Epithelial cell of proximal tubule (primary cell): ENCODE results near the gene PRM3. TPM values are rescaled to one million over a fixed set of nuclear protein-coding genes. Genes with fewer than 3 reads are reported as not detected.

Source experiments
- DNase-seq: peaks from one replicate; pipeline ENCODE4 v3.0.0-alpha.2; 2011; ENCODE audit warnings: low read depth
- H3K4me3 ChIP-seq: 2 replicates; pipeline ENCODE4 v1.5.1; 2011; ENCODE audit warnings: low read depth, mild to moderate bottlenecking, low read length
- total RNA-seq: library from RNA; depleted of rRNA; stranded (reverse); fragments of >200 nt; gene quantifications from 2 replicates; pipeline ENCODE4 v1.2.3, GENCODE V29; 2015
- TF ChIP-seq, protein P1 (sequence below): conservative IDR thresholded peaks from 2 replicates; pipeline ENCODE4 v1.5.1; 2012; ENCODE audit warnings: low read depth, mild to moderate bottlenecking, low read length

PRM3 gene
- total RNA-seq, 1 donor from 2014 or later: not detected

DNA sequence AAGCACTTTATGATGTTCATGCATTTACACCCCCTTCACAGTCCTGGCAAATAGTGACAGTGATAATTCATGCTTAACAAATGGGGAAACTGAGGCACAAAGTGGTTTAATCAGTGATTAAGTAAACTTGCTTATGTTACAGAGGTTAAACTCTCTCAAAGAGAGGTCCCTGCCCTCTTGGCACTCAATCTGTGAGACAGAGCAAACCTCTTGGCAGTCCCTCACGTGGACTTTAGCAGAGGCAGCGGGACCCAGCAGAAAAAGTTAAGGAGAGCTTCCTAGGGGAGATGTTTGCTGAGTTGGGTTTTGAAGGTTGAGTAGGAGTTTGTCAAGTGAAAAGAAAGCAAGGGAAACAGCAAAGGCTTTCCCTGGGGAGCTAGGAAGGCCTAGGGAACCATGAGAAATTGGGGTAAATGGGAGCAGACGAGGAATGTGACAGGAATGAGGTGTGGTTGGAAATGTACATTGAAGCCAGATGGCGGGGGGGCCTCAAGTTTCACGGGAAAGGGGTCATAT lies 28.1 kb downstream of the PRM3 start:
- DNase-seq: no peak
- TF ChIP-seq, protein P1, sequence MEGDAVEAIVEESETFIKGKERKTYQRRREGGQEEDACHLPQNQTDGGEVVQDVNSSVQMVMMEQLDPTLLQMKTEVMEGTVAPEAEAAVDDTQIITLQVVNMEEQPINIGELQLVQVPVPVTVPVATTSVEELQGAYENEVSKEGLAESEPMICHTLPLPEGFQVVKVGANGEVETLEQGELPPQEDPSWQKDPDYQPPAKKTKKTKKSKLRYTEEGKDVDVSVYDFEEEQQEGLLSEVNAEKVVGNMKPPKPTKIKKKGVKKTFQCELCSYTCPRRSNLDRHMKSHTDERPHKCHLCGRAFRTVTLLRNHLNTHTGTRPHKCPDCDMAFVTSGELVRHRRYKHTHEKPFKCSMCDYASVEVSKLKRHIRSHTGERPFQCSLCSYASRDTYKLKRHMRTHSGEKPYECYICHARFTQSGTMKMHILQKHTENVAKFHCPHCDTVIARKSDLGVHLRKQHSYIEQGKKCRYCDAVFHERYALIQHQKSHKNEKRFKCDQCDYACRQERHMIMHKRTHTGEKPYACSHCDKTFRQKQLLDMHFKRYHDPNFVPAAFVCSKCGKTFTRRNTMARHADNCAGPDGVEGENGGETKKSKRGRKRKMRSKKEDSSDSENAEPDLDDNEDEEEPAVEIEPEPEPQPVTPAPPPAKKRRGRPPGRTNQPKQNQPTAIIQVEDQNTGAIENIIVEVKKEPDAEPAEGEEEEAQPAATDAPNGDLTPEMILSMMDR: no peak
- no peak overlapping the region for H3K4me3 ChIP-seq

DNA sequence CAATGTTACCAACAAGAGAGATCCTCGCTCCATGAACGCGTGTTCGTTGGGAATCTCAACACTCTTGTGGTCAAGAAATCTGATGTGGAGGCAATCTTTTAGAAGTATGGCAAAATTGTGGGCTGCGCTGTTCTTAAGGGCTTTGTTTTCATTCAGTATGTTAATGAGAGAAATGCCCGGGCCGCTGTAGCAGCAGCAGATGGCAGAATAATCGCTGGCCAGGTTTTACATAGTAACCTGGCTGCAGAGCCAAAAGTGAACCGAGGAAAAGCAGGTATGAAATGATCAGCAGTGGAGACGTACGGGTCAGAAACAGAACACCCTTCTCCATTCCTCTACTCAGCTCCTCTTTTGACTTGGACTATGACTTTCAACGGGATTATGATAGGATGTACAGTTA lies 30.8 kb downstream of the PRM3 start:
- no peak overlapping the region for H3K4me3 ChIP-seq
- TF ChIP-seq, protein P1: no peak
- DNase-seq: no peak

DNA sequence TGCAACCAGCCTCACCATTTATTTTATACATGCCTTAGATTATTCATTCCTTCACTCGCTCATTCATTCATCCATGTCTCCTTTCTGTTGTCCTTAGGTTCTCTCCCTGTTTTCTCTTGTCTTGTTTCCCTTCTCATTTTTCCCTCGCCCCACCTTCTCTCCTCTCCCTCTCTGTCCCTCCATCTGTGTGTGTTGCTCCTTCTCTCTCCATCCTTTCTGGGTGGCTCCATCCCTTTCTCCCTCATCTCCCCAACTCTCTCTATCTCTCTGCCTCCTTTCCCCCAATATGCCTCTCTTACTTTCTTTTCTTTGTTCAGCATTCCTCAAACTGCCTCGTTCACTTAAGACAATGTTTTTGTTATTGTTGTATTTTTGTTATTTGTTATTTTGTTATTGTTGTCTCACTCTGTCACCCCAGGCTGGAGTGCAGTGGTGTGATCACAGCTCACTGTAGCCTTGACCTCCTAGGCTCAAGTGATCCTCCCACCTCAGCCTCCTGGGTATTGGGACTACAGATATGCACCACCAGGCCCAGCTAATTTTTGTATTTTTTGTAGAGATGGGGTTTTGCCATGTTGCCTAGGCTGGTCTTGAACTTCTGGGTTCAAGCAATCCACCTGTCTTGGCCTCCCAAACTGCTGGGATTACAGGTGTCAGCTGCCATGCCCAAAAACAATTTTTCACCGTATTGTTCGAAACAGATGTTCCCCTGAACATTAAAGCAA lies 31.8 kb downstream of the PRM3 start:
- TF ChIP-seq, protein P1: no peak
- DNase-seq: no peak
- no peak overlapping the region for H3K4me3 ChIP-seq

DNA sequence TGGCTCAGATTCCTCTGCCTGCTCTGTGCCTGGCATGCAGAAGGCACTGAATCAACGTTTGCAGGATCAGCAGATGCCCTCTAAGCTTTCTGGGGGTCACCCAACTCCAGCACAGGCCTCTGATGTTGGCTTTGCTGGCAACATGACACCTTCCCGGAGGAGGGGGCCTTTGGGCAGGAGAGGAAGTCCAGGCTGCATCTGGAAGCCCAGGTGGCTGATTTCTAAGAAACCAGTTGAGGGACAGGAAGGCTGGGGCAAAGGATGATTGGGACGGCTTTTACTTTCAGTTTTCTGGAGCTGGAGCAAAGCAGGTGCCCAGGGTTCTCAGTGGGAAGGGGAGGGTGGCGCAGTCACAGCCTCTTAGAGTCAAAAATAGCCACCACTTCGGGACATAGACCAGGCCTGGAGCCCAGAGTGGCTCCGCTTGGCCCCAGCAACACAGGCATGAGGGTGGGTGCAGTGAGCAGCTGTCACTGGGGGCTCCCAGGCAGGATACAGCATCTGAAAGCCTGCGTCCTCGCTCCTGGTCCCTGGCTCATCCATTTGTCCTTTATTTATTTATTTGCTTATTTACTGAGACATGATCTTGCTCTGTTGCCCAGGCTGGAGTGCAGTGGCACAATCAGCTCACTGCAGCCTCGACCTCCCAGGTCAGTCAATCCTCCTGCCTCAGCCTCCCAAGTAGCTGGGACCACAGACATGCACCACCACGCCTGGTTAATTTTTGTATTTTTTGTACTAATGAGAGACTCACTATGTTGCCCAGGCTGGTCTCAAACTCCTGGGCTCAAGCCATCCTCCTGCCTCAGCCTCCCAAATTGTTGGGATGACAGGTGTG lies 32.6 kb downstream of the PRM3 start:
- DNase-seq: no peak
- TF ChIP-seq, protein P1: no peak
- no peak overlapping the region for H3K4me3 ChIP-seq

DNA sequence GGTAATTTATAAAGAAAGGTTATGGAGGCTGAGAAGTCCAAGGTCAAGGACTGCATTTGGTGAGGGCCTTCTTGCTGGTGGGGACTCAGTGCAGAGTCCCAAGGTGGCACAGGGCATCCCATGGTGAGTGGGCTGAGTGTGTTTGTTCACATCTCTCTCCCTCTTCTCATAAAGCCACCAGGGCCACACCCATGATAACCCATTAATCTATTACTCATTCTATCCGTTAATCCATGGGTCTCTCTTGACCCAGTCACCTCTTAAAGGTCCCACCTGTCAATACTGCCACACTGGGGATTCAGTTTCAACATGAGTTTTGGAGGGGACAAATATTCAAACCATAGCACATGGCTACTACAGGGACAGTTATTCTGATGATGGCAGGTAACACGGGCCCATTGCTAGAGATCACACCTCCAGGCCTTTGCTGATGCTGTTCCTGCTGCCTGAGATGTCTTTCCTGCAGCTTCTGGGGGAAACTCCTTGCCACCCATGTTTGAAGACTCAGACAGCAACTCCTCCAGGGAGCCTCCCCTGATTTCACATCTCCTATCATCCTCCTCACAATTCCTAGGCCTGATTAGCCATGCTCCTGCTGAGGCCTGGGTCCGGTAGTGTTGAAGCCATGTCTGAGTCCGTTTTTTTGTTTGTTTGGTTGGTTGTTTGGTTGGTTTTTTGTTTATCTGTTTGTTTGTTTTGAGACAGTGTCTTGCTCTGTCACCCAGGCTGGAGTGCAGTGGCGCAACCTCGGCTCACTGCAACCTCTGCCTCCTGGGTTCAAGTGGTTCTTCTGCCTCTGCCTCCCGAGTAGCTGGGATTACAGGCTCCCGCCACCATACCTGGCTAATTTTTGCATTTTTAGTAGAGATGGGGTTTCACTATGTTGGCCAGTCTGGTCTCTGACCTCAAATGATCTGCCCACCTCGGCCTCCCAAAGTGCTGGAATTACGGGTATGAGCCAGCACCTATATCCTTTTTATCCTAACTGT lies 33.5 kb downstream of the PRM3 start:
- no peak overlapping the region for H3K4me3 ChIP-seq
- DNase-seq: no peak
- TF ChIP-seq, protein P1: no peak
